Epithelial cell of esophagus (primary cell): ENCODE data around the gene CEP63.

Experiments
- DNase-seq: peaks from one replicate; pipeline ENCODE4 v3.0.0; 2010; ENCODE audit warnings: low read depth
- H3K4me3 ChIP-seq: 2 replicates; pipeline ENCODE4 v1.5.1; 2011; ENCODE audit warnings: mild to moderate bottlenecking, low read length, control low read depth
- TF ChIP-seq, protein P1 (sequence below): IDR thresholded peaks from 2 replicates; pipeline ENCODE4 v1.5.1; 2011; ENCODE audit warnings: low read depth, mild to moderate bottlenecking, low read length, control low read depth, inconsistent platforms; ENCODE audit not compliant: insufficient read depth; ENCODE audit errors: missing control alignments

Gene CEP63

DNA sequence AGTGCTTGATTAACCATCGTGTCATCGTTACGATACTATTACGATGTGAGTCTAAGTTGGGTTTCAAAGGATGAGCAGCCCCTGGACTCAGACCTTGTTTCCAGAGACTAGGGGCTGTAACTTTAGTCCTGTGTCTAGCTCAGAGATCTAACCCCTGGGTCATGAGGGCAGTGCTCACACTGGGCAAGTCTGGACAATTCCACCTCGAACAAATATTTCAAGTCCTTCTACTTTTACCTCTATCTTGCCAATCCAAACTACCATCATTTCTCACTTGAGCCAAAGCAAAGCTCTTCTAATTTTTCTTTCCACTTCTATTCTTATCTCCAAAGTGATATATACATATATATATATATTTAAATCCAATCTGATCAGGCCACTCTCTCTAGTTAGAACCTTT, 10.9 kb upstream of the CEP63 start:
- peak; percentile 38 for DNase-seq
- TF ChIP-seq, protein P1, sequence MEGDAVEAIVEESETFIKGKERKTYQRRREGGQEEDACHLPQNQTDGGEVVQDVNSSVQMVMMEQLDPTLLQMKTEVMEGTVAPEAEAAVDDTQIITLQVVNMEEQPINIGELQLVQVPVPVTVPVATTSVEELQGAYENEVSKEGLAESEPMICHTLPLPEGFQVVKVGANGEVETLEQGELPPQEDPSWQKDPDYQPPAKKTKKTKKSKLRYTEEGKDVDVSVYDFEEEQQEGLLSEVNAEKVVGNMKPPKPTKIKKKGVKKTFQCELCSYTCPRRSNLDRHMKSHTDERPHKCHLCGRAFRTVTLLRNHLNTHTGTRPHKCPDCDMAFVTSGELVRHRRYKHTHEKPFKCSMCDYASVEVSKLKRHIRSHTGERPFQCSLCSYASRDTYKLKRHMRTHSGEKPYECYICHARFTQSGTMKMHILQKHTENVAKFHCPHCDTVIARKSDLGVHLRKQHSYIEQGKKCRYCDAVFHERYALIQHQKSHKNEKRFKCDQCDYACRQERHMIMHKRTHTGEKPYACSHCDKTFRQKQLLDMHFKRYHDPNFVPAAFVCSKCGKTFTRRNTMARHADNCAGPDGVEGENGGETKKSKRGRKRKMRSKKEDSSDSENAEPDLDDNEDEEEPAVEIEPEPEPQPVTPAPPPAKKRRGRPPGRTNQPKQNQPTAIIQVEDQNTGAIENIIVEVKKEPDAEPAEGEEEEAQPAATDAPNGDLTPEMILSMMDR = no peak
- no peak overlapping the region for H3K4me3 ChIP-seq

GRCh38 chr3:134476306-134476705, 9.6 kb upstream of the CEP63 start:
- TF ChIP-seq, protein P1 = no peak
- H3K4me3 ChIP-seq = no peak overlapping the region
- DNase-seq = no peak

DNA sequence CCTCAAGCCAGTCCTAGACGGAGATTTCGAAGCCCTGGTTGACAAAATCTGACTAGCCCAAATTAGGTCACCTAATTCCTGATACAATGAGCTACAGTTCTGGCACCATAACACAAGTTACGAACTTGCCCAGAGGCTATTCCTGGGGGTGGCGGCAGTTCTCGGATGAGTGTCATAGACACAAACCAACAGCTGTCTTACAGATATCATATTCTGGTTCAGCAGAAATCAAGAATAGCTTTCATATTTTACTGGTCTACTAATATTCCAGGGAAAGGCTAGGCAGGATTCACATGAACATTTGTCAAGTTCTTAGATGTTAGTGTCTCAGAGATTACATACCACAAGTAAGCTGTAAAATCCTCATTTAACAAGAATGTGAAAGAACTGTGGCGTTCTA, 8.9 kb upstream of the CEP63 start:
- peak; percentile 55 for DNase-seq
- TF ChIP-seq, protein P1 = no peak
- no peak overlapping the region for H3K4me3 ChIP-seq

GRCh38 chr3:134477938-134478337, 7.9 kb upstream of the CEP63 start:
- DNase-seq = no peak
- H3K4me3 ChIP-seq = no peak overlapping the region
- TF ChIP-seq, protein P1 = no peak

GRCh38 chr3:134480546-134480945, 5.3 kb upstream of the CEP63 start:
- no peak overlapping the region for H3K4me3 ChIP-seq
- no peak for DNase-seq
- TF ChIP-seq, protein P1 = no peak

GRCh38 chr3:134481166-134481565, 4.7 kb upstream of the CEP63 start:
- H3K4me3 ChIP-seq = no peak overlapping the region
- DNase-seq = no peak
- TF ChIP-seq, protein P1 = no peak

GRCh38 chr3:134482622-134483021, 3.2 kb upstream of the CEP63 start:
- DNase-seq = no peak
- H3K4me3 ChIP-seq = no peak overlapping the region

More at GRCh38 chr3:134482622-134483021, 3.2 kb upstream of the CEP63 start:
- TF ChIP-seq, protein P1 = no peak
